Retinal pigment epithelial cell (primary cell): Measurements from ENCODE around the gene PPP4R4.

Experiments
- DNase-seq: peaks from one replicate; pipeline ENCODE4 v3.0.0-alpha.2; 2010; ENCODE audit warnings: low read depth
- H3K4me3 ChIP-seq: 2 replicates; pipeline ENCODE4 v1.5.1; 2011; ENCODE audit warnings: mild to moderate bottlenecking, low read length, control low read depth, moderate library complexity
- TF ChIP-seq, protein P1 (sequence below): conservative IDR thresholded peaks from 2 replicates; pipeline ENCODE4 v1.5.1; 2011; ENCODE audit warnings: low read depth, low read length, control low read depth, inconsistent platforms

PPP4R4 gene

DNA sequence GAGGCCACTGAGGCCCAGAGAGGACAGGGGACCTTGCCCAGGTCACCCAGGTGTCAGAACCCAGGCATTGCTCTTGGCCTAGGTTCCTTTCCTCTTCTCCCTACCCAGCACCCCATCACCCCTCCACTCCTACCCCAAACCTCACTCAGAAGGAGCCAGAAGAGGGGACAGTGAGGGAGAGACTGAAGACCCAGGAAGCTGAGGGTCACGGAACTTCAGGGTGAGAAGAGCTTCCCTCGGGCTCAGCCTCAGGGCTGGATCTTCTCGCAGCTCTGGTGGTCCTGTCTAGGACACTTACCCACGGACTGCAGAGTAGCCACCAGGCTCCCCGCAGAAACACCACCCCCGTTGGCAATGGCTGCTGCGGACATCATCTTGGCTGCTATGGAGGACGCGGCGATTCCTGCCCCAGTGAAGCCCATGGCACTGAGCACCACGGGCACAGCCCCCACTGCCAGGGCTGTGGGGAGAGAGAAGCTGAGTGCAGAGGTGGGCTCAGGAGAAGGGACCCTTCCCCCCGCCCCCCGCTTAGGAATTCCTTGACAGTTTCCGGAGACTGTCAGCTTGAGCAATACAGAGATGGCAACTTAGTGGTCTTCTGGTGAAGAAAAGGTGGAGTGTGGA, 45.8 kb upstream of the PPP4R4 start:
- H3K4me3 ChIP-seq = no peak overlapping the region
- TF ChIP-seq, protein P1, sequence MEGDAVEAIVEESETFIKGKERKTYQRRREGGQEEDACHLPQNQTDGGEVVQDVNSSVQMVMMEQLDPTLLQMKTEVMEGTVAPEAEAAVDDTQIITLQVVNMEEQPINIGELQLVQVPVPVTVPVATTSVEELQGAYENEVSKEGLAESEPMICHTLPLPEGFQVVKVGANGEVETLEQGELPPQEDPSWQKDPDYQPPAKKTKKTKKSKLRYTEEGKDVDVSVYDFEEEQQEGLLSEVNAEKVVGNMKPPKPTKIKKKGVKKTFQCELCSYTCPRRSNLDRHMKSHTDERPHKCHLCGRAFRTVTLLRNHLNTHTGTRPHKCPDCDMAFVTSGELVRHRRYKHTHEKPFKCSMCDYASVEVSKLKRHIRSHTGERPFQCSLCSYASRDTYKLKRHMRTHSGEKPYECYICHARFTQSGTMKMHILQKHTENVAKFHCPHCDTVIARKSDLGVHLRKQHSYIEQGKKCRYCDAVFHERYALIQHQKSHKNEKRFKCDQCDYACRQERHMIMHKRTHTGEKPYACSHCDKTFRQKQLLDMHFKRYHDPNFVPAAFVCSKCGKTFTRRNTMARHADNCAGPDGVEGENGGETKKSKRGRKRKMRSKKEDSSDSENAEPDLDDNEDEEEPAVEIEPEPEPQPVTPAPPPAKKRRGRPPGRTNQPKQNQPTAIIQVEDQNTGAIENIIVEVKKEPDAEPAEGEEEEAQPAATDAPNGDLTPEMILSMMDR = no peak
- DNase-seq = no peak

- H3K4me3 ChIP-seq = peak within 1 kb of the TSS; percentile 68
- DNase-seq = peak; percentile 20
- TF ChIP-seq, protein P1 = peak; percentile 28
These were observed 44.9 kb upstream of the PPP4R4 start, which contains the start of gene IFI27L2 for GRCh38 chr14:94129111-94129757. Gene IFI27L2 (minus strand): TSS chr14:94129604. CDS start chr14:94129564, 40 bp downstream.

DNA sequence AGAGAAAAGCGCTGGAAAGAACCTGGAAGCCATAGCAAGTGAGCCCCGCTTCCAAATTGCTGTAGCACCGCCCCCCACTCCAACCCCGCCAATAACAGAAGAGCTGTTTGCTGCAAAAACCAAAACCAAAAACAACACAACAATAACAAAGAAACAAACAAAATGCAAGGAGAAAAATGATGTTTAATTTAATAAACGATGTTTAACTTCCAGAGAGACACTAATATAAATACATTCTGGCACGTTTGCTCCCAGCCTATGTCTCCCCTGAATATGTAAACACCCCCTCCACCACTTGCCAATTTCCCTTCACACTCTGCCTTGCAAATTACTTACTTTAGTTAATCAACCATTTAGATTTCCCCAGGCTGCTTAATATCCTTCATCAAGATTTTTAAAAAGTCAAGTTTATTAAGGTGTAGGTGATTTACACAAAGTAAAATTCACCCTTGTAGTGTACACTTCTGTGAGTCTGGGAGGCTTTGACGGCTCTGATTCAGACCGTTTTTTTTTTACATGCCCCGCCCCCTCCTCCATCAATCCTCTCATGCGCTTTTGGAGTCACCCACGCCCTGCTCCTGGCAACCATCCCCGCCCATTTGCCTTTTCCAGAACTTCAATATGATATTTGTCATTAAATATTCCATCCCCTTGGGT, 44.2 kb upstream of the PPP4R4 start:
- TF ChIP-seq, protein P1 = no peak
- DNase-seq = no peak

DNA sequence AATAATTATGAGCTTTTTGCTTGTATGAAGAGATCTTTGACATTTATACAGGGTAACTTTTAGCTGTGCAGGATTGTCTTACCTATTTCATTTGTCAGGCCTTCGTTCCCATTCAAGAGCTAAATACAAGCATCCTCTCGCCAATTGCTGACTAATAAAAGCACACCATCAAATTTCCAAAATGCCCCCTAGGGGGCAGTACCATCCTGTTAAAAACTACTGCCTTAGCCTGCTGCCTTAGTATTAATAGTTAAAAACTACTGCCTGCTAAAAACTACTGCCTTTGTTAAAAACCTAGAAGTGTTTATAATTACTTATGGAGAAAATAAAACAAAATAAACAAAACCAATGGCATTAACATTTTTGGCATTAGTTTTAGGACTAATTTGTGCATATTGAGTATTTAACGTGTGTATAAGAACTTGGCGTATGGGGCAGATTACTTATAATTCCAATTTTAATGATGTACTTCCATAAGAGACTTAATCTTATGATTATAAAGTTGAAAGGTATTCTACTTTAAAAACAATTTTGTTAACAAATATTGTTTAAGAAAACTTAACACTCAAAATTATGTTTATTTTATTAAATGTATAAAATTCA, 41.7 kb upstream of the PPP4R4 start:
- no peak overlapping the region for H3K4me3 ChIP-seq
- DNase-seq = no peak
- TF ChIP-seq, protein P1 = peak; percentile 82

More for the DNA sequence above, 44.2 kb upstream of the PPP4R4 start:
- H3K4me3 ChIP-seq = peak overlapping the region; percentile 68

DNA sequence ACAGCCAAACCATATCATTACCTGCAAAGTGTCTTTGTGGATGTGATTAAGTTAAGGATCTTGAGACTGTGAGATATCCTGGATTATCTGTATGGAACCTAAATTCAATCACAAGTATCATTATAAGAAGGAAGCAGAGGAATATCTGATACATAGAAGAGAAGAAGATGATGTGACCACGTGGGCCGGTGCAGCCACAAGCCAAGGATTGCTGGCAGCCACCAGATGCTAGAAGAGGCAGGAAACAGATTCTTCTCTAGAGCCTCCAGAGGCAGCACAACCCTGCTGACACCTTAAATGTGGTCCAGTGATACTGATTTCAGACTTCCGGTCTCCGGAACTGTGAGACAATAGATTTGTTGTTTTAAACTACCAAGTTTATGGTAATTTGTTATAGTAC, 38.6 kb upstream of the PPP4R4 start:
- no peak overlapping the region for H3K4me3 ChIP-seq
- no peak for DNase-seq
- TF ChIP-seq, protein P1 = no peak

- no peak overlapping the region for H3K4me3 ChIP-seq
- peak; percentile 34 for DNase-seq
- TF ChIP-seq, protein P1 = peak; percentile 96
These were observed 37.4 kb upstream of the PPP4R4 start for GRCh38 chr14:94136575-94137331.
